Left ventricle myocardium superior (tissue), 1 donor: ENCODE measurements around the gene POLR2L. TPM values are rescaled to one million over a fixed set of nuclear protein-coding genes. Genes with fewer than 3 reads are reported as not detected.

Source experiments
- ATAC-seq: fragments of 200-7000 bp; cut with Tn5 transposase; one replicate; pipeline ENCODE4 v1.9.1; 2020; ENCODE audit warnings: mild to moderate bottlenecking, moderate library complexity
- DNase-seq: peaks from one replicate; pipeline ENCODE4 v3.0.0-alpha.2; 2020
- intact Hi-C: fragments of 100-400 bp; cut with micrococcal nuclease; formaldehyde crosslinking; loops from one replicate; pipeline ENCODE4 v1.11.0; 2022
- total RNA-seq: library from RNA; stranded (reverse); fragmentation: NEBNext Ultra II Directional; extraction: Animal tissue kit (Norgen Biotek cat#: 25700); gene quantifications from one replicate; pipeline ENCODE4 v1.2.1, GENCODE V29; 2021
- donor health status: DM: no; HTN: yes; CAD: no; lungs with severe emphysema.

The POLR2L gene
- total RNA-seq, 1 donor from 2014 or later: 266 TPM

DNA sequence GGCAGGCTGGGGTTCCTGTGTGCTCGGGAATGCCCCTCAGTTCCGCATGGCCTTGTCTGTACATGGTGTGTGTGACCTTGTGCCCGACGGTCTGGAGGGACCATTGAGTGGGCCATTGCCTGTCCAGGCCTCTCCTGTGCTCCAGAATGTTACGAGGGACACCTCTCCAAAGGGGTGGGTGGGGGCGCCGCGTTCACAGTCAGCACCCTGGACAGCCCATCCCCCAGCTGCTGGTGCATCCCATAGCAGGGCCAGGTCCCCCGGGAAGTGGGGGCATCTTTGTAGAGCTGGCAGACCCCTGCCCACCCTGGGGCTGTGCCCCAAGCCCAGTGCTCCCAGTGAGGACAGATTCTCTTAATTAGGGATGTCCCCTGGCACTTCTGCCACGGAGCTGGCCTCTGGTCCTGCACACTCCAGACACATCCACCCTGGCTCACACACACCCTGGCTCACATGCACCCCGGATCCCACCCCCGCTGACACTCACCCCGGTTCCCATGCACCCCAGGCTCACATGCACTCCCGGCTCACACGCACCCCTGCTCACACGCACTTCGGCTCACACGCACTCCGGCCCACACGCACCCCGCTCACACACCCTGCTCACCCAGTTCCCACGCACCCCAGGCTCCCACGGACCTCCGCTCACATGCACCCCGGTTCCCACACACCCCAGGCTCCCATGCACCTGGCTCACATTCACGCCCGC is 15.9 kb upstream of the POLR2L start:
- intact Hi-C loops: no loop called here
- ATAC-seq (no peak), DNase-seq (no peak)

DNA sequence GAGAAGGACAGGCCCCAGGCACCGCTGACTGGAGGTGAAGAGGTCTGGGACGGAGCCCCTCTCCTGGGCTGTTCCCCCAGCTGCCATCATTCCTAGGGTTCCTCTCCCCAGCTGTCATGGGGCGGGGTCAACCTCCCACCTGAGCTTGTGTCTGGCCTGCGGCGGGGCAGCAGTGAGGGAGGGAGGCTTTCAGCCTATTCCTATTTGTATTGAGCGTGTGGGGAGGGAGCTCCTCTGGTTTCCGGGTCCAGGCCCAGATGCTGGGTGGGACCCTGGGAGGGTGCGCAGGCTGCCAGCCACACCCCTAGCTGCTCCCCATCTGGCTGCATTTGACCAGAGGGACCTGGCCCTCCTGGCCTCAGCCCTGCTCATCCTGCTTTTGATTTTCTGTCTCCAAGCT is 14.1 kb upstream of the POLR2L start:
- DNase-seq (no peak), ATAC-seq (no peak)
- intact Hi-C loops: no loop called here

GRCh38 chr11:855796-856195 is 13.5 kb upstream of the POLR2L start:
- DNase-seq (no peak), ATAC-seq (no peak)
- intact Hi-C loops: no loop called here

GRCh38 chr11:855330-855674 is 13.0 kb upstream of the POLR2L start:
- no peak for ATAC-seq
- intact Hi-C loops: no loop called here

DNA sequence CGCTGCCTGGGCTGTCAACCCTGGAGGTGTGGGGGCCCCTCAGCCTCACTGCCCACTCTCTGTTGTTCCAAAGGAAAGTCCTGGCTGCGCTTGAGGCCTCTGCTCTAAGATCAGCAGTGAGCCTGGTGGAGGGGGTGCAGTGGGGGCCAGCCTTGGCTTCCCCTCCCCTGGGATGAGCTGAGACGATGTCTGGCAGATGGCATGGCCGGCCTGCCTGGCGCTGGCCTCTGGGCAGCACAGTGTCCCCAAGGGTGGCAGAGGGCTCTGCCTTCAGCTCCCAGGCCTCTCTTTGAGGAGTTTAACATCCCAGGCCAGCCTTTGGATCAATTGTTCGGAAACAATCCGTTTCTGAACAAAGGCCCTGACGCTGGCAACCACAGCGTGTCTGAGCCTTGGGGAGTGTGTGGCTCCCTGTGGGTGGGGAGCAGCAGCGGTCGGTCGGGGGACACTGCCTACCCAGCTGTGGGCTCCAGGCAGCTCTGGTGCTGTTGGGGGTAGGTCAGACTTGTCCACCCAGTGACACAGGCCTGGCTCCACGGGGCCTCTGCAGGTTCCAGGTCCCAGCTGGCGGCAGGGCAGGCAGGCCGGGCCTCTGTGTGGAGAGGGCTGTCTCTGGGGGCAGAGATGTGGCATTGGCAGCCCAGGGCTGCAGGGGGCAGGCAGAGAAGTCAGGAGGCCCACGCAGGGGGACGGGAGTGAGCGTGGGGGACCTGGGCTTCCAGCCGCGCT is 12.4 kb upstream of the POLR2L start:
- no peak for DNase-seq
- ATAC-seq: no peak
- intact Hi-C loops: no loop called here

More at GRCh38 chr11:855330-855674, 13.0 kb upstream of the POLR2L start:
- no peak for DNase-seq

- ATAC-seq (no peak), DNase-seq (no peak)
- intact Hi-C loops: no loop called here
Measured at GRCh38 chr11:853682-854448, 11.5 kb upstream of the POLR2L start.

DNA sequence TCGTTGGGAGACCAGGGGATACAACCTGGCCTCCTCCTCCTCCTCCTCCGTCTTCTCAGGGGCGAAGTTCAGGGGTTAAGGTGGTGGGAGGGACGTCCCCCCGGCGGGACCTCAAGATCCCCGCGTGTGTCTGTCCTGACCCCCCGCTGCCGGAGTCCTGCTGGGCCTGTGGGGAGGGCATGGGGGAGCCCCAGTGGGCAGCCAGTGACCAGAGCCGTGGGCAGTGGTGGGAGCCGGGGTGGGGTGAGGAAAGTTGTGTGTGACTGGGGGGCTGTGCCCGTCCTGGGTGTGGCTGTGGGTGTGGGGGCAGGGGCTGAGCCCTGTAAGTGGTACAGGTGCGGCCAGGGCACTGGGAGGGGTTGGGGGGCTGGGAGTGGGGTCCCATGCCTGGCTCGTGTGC is 10.4 kb upstream of the POLR2L start:
- ATAC-seq (no peak), DNase-seq (no peak)
- intact Hi-C loops: no loop called here

DNA sequence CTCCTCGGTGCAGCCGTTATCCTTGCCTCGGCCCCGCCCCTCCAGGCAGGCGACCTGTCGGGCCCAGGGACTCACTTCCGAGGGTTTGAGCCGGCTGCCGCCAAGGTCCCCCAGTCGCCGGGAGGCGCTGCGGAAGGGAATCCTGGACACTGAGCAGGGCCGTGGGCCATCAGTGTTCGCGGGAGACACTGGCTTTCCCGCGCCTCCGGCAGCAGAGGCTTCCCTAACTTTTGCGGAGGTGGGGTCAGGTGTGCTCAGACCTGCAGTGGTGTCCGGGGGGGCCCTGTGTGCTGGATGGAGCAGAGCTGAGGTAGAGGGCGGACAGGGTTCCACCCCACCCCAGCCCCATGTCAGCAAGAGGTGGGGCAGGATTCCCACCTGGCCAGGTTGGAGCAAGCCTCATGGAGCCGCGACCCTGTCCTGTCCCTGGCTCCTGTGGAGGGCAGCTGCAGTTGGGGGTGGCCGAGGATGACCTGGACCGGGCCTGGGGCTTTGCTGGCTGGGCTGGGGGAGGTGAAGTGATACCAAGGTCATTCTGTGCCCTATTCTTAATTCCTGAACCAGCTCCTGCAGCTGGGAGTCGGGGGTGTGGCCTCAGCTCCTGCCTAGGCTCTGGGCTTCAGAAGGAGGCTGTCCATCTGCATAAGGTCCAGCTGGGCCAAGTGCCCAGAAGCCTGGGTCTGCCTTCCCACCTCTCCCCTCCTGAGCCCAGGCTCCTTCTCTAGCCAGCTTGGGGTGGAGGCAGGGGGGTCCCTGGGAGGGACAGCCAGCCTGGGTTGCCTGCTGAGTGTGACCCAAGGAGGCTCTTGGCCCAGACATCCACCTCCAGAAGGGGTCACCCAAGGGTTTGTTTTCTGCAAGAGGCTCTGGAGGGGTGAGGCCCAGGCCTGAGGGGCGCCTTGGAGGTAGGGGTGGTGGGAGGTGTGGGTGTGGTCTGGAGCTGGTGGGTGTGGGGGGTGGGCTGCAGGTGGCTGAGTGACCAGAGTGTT is 8.7 kb upstream of the POLR2L start:
- ATAC-seq: no peak
- intact Hi-C loops: no loop called here
- no peak for DNase-seq

DNA sequence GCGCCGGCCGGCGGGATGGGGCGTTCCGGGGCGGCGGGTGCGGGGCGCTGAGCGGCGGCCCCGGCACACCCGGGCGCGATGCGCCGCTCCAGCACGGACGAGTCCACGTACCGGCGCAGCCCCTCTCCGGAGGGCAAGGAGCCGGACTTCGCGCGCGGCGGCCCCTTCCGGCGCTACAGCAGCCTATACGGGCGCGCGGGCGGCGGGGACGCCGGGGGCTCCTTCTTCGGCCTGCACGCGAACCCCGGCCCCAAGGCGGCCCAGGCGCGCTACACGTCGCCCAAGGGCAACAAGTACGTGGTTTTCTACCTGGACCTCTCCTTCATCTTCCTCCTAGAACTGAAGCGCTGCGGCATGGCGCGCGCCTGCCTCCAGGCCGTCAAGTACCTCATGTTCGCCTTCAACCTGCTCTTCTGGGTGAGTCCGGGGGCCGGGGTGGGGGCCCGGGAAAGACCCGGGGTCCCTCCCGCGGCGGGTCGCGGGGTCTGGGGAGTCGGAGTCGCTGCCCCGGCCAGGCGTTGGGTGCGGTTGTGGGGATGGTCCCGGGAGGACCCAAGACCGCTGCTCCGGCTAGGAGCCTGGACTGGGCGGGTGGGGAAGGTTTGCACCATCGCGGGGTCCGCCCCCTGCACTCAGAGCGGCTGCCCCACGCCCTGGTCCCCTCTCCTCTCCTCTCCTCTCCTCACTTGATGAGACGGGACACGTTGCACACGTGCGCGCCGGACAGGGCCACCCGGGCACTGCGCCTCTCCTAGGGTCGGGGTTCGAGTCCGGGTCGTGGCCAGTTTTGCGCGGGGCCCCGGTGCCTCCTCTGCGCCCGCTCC is 7.8 kb upstream of the POLR2L start:
- ATAC-seq (no peak), DNase-seq (no peak)
- intact Hi-C loops: no loop called here

DNA sequence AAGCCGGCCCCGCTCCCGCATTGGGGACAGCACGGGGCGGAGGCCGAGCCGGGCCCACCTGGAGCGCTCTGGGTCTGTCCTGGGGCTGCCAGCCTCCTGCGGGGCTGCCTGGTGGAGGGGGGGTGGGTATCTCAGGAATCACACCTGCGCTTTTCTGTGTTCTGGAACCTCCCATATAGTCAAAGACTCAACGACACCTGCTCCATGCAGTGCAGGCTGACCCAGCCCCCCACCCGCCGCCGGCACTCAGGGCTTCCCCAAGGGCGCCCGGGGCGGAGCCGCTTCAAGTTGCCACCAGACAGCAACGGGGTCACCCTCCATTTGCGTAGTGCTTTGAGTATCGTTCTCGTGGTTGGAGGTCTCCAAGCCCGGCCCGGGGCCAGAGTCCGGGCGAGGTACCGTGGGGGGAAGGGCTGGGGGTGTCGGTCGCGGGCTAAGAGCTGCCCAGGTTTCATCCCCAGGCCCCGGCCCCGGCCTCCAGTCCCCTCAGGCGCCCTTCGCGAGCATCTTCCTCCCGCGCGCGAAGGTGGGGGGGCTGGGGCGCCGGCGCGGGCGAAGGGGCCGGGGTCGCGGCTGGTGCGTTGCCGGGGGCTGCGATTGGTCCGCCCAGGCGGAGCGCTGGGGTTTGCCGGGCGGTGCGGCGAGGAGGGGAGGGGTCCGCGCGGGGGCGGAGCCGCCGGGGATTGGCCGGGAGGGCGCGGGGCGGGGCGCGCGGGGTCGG is 6.9 kb upstream of the POLR2L start:
- intact Hi-C loops: no loop called here
- no peak for ATAC-seq
- peak; percentile 68 for DNase-seq

GRCh38 chr11:848380-848931 is 6.1 kb upstream of the POLR2L start:
- intact Hi-C loops: no loop called here
- peak; percentile 4 for ATAC-seq

DNA sequence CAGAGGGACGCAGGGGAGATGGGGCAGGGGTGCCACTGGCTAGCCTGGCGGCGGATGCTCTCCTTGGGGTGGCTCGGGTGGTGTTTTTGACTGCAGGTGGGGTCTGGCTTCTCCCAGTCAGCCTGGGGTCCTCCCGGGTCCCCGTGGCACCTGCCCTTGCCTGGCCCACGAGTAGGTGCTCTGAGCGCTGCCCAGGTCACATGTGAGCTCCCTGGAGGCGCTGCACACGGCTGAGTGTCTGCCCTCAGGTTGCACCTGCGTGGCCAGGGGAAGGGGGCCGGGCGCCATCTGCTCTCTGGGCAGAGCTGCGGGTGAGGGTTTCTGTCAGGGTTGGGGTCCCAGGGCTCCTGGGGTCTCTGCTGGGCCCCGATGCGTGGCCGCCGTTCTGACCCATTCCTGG is 5.5 kb upstream of the POLR2L start:
- DNase-seq: no peak
- intact Hi-C loops: no loop called here
- ATAC-seq: no peak

More at GRCh38 chr11:848380-848931, 6.1 kb upstream of the POLR2L start:
- peak; percentile 71 for DNase-seq

DNA sequence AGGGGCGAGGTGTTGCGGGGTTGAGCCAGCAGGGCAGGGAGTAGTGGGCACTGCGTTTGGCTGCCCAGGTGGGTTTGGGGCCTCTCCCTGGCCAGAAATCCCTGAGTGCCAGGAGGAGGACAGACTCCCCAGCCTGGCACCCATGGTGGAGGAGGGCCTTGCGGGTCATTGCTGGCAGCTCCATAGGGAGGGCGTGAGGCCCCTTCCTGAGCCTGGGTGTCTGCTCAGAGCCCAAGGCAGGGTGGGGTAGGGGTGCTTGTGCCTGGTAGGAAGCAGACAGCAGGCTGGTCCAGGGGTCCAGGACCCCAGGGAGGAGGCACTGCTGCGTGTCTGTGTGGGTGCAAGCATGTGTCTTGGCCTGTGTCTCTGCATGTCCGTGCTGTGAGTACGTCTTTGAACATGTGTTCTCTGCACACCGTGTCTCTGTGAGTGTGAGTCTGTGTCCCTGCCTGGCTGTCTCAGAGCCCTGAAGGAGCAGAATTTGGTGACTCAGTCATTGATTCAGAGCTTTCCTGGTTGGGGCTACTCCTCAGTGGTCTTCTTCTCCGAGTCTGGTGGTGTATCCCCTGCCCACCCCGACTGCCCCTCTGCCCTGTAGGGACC is 4.3 kb upstream of the POLR2L start:
- intact Hi-C loops: no loop called here
- ATAC-seq (no peak), DNase-seq (no peak)

DNA sequence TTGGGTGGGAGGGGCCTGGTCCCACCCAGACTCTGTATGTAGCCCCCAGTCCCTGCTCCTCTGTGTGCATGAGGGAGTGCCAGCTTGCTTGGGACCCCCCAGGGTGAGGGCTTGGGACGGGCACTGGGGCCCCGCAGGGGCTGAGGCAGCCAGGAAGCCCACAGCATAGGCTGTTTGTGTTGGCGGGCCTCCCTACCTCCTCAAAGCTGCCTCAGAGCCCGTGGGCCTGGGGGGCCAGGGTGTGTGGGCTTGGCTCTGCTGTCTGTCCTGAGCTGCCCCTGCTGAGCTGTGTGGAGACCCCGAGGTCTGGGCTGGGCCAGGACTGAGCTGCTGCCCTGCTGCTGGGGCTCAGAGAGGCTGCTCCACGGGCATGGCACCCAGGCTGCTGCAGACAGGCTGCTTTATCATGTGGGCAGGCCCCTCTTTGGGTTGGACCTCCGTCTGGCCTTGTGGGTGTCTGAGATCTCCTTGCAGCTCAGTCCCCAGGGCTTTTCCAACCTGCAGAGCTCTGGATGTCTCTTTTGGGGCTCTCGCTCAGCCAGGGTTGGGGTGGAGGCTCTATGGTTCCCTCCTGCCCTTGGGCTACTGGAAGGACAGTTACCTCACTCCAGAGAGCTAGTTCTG is 3.7 kb upstream of the POLR2L start:
- no peak for ATAC-seq
- no peak for DNase-seq
- intact Hi-C loops: no loop called here

GRCh38 chr11:844693-845644 is 2.6 kb upstream of the POLR2L start:
- DNase-seq: peak; percentile 94
- intact Hi-C loops: no loop called here
- ATAC-seq: peak; percentile 62
